K562 (cell line): ENCODE data around the gene GNAL. TPM values are rescaled to one million over a fixed set of nuclear protein-coding genes. Genes with fewer than 3 reads are reported as not detected.

Experiments
- ATAC-seq: fragments of 200-7000 bp; cut with Tn5 transposase; 3 replicates; pipeline ENCODE4 v1.9.1; 2020; ENCODE audit warnings: moderate library complexity
- BruUV-seq: library from RNA; stranded (reverse); fragments of 400-500 nt; replicated peaks from 2 replicates; lab custom pipeline; 2021; lab: Mats Ljungman, UMichigan
- CTCF ChIA-PET: fragments of 300-600 bp; formaldehyde crosslinking; extraction: SDS; loops from one replicate; lab custom pipeline; 2021; ENCODE audit warnings: low intra/inter-chr PET ratio; lab: Yijun Ruan, JAX
- POLR2A ChIA-PET: fragments of 300-600, 350-650 bp; sonication (Branson Sonifier 250); formaldehyde crosslinking; extraction: SDS; loops from one replicate; lab custom pipeline; 2021; ENCODE audit warnings: antibody characterized with exemption, inconsistent platforms; lab: Yijun Ruan, JAX
- DNase-seq, 4 experiments: peaks; one replicate each; pipeline versions ENCODE4 v3.0.0 to v3.0.0-alpha.2; 2011 to 2018; ENCODE audit warnings: low spot score in 3 of 4, mixed read lengths in 3 of 4; ENCODE audit errors: extremely low read depth in 1 of 4
- FAIRE-seq: peaks from 2 replicates; lab custom pipeline; 2011; peaks lifted over from hg19 to GRCh38; lab: Jason Lieb, UNC
- H2AFZ ChIP-seq: 2 replicates; pipeline ENCODE4 v1.6.0; 2011; ENCODE audit warnings: low read depth, low read length, control low read depth, inconsistent platforms
- H3K27ac ChIP-seq: fragments of 200-600 bp; 3 replicates; pipeline ENCODE4 v1.8.0; 2011; ENCODE audit warnings: low read depth, mild to moderate bottlenecking, control low read depth, inconsistent platforms, low read length, moderate library complexity, mixed read lengths; ENCODE audit errors: extremely low read depth
- H3K27me3 ChIP-seq, 2 experiments: fragments of 300-600 bp in 1 of 2; 2 replicates in 1 of 2; 3 replicates in 1 of 2; pipeline versions ENCODE4 v1.6.0 to v1.8.0; 2011; ENCODE audit warnings: inconsistent platforms in 2 of 2, low read length in 2 of 2, mild to moderate bottlenecking in 1 of 2, mixed read lengths in 1 of 2, moderate library complexity in 1 of 2; ENCODE audit not compliant: control insufficient read depth in 2 of 2, insufficient read depth in 2 of 2
- H3K36me3 ChIP-seq: fragments of 300-600 bp; 3 replicates; pipeline ENCODE4 v1.8.0; 2011; ENCODE audit warnings: mild to moderate bottlenecking, low read length, inconsistent platforms; ENCODE audit not compliant: control insufficient read depth, insufficient read depth
- H3K4me1 ChIP-seq, 2 experiments: fragments of 200-600 bp in 1 of 2; replicated peaks in 1 of 2; 2 replicates in 1 of 2; 3 replicates in 1 of 2; pipeline versions ENCODE4 v1.5.1 to v1.8.0; 2011; ENCODE audit warnings: inconsistent platforms in 2 of 2, low read length in 2 of 2, mild to moderate bottlenecking in 1 of 2, mixed read lengths in 1 of 2, moderate library complexity in 1 of 2; ENCODE audit not compliant: control insufficient read depth in 2 of 2, insufficient read depth in 2 of 2
- H3K4me2 ChIP-seq: 2 replicates; pipeline ENCODE4 v1.6.1; 2011; ENCODE audit warnings: low read length, control low read depth, inconsistent platforms, mixed read lengths; ENCODE audit not compliant: insufficient read depth
- H3K4me3 ChIP-seq: fragments of 200-600 bp; sonication (generic), shearing (Covaris generic); 2 replicates; pipeline ENCODE4 v1.5.1; 2016; ENCODE audit warnings: control low read depth, inconsistent platforms
- H3K79me2 ChIP-seq: fragments of 200-600 bp; 3 replicates; pipeline ENCODE4 v1.8.0; 2011; ENCODE audit warnings: low read length, inconsistent platforms; ENCODE audit not compliant: control insufficient read depth, insufficient read depth
- H3K9ac ChIP-seq, 2 experiments: 2 replicates each; pipeline versions ENCODE4 v1.6.0 to v1.6.1; 2011; ENCODE audit warnings: low read depth in 2 of 2, low read length in 2 of 2, control low read depth in 1 of 2, inconsistent platforms in 1 of 2, mild to moderate bottlenecking in 1 of 2, mixed read lengths in 1 of 2; ENCODE audit not compliant: insufficient read depth in 1 of 2
- H3K9me1 ChIP-seq: one replicate; pipeline ENCODE4 v1.6.0; 2011; ENCODE audit warnings: inconsistent platforms, mild to moderate bottlenecking, low read length, moderate library complexity; ENCODE audit not compliant: control insufficient read depth, insufficient read depth
- H3K9me3 ChIP-seq: replicated peaks from 2 replicates; pipeline ENCODE4 v1.5.1; 2011; ENCODE audit warnings: low read depth, low read length, inconsistent platforms; ENCODE audit not compliant: control insufficient read depth, insufficient read depth
- H4K20me1 ChIP-seq: replicated peaks from 2 replicates; pipeline ENCODE4 v1.6.1; 2011; ENCODE audit warnings: low read length, inconsistent platforms, mixed read lengths; ENCODE audit not compliant: control insufficient read depth, insufficient read depth
- MYNN ChIP-seq, 2 experiments: sonication (generic); formaldehyde crosslinking in 1 of 2; IDR thresholded peaks; 2 replicates each; pipeline versions ENCODE4 v1.5.0 to v1.6.1; 2016 to 2020; ENCODE audit warnings: antibody characterized with exemption in 1 of 2, missing genetic modification reagents in 1 of 2
- PTBP1 ChIP-seq: fragments of 200-400 bp; formaldehyde crosslinking; IDR thresholded peaks from 2 replicates; pipeline ENCODE4 v1.6.1; 2017; ENCODE audit warnings: low read depth, low read length
- RNF219 ChIP-seq: fragments of 250-450 bp; sonication (Bioruptor Pico); IDR thresholded peaks from 2 replicates; pipeline ENCODE4 v1.5.0; 2022; ENCODE audit warnings: mild to moderate bottlenecking
- WGBS: fragments of 100-300 bp; shearing (Covaris generic); methylation state at CpG from one replicate; pipeline ENCODE4 v1.1.6; 2016; ENCODE audit warnings: low coverage, mixed read lengths; ENCODE audit not compliant: insufficient coverage; ENCODE audit errors: missing lambda C conversion rate; 5-methylcytosine and 5-hydroxymethylcytosine counted together
- in situ Hi-C: fragments of 300-500 bp; cut with MboI; formaldehyde crosslinking; loops from 4 replicates; pipeline ENCODE4 v1.15.0; 2018; ENCODE audit warnings: inconsistent platforms, mixed read lengths
- intact Hi-C: fragments of 100-400 bp; cut with micrococcal nuclease; formaldehyde crosslinking; loops from 2 replicates; pipeline ENCODE4 v1.14.2; 2022
- polyA plus RNA-seq, 8 experiments: library from polyadenylated mRNA; depleted of rRNA in 4 of 8; stranded (reverse) in 5 of 8; unstranded in 3 of 8; fragments of >200 nt; fragmentation: Nextera tagmentation in 2 of 8; fragmentation: Illumina TruSeq in 1 of 8; extraction: Ambion mirVana in 2 of 8; extraction: Trizol in 1 of 8; gene quantifications; 2 replicates each; pipeline versions ENCODE4 v1.2.1 to v1.2.3, GENCODE V29; 2011 to 2014; ENCODE audit warnings: inconsistent platforms in 1 of 8, missing spikeins in 1 of 8
- total RNA-seq, 7 experiments: library from RNA; depleted of rRNA in 6 of 7; stranded (reverse); fragments of >200 nt in 6 of 7; fragmentation: Illumina TruSeq in 2 of 7; extraction: Trizol in 2 of 7; gene quantifications; 2 replicates each; pipeline versions ENCODE4 v1.2.1 to v1.2.3, GENCODE V29; 2011 to 2021; ENCODE audit warnings: low replicate concordance in 1 of 7

Gene GNAL
- total and polyA plus RNA-seq, 9 of the 15 experiments (the other 6 are each of a cell fraction or from before 2014, with no cell fraction given), result under 0.01 to 0.10 (median 0.01) TPM; not detected in 5

- Histone ChIP-seq H4K20me1 (no peaks in the 10 kb centered on the region), H2AFZ (no peak overlapping the region), H3K4me2 (no peak overlapping the region)
- POLR2A ChIA-PET, result no interaction called here
- TF ChIP-seq RNF219, result no peak
- TF ChIP-seq, all 486 proteins: peak for 0
- no peak overlapping the region for H3K4me3 ChIP-seq
- peaks cover 16 to 44% of the 10 kb centered on the region in 2 experiments; a peak in 4 of 5 replicates for H3K27me3 ChIP-seq
- no peak for DNase-seq
- H3K9ac ChIP-seq, result no peak overlapping the region
- no peaks in the 10 kb centered on the region for H3K9me1 ChIP-seq
- intact Hi-C loops (no loop called here), in situ Hi-C loops (no loop called here)
- no TSS peak for BruUV-seq
- H3K36me3 ChIP-seq, result no peaks in the 10 kb centered on the region
- no peak for FAIRE-seq
- CTCF ChIA-PET, result interaction anchor here (0.7 kb wide), 1 partner anchor 46 kb away, joined by 3 read pairs; no protein-coding TSS in a partner anchor
- no peak for ATAC-seq
- H3K4me1 ChIP-seq, result no peaks in the 10 kb centered on the region
- H3K27ac ChIP-seq, result no peak overlapping the region
- H3K79me2 ChIP-seq, result no peaks in the 10 kb centered on the region
- H3K9me3 ChIP-seq, result no peaks in the 10 kb centered on the region
- WGBS, result under 1% methylated on average over 6 of the region's 7 CpGs
Measured at GRCh38 chr18:11696451-11696850, 7.4 kb downstream of the GNAL start.

- H2AFZ ChIP-seq, result no peak overlapping the region
- ATAC-seq, result no peak
- H3K27ac ChIP-seq, result no peak overlapping the region
- DNase-seq, result no peak
- H3K9ac ChIP-seq, result no peak overlapping the region
- no peaks in the 10 kb centered on the region for H4K20me1 ChIP-seq
- H3K79me2 ChIP-seq, result no peaks in the 10 kb centered on the region
- H3K27me3 ChIP-seq, result peaks cover 18 to 57% of the 10 kb centered on the region in 2 experiments
- no TSS peak for BruUV-seq
- no peaks in the 10 kb centered on the region for H3K36me3 ChIP-seq
- intact Hi-C loops (no loop called here), in situ Hi-C loops (no loop called here)
- TF ChIP-seq MYNN (IDR thresholded peaks at IDR 0.05) (no peak), MYNN (CRISPR knock-in tag; IDR thresholded peaks at IDR 0.05) (no peak), PTBP1 (no peak)
- POLR2A ChIA-PET, result interaction anchor here (0.7 kb wide), 1 partner anchor 356 kb away, joined by 3 read pairs; no protein-coding TSS in a partner anchor
- under 1% methylated on average over 6 of the region's 6 CpGs for WGBS
- H3K4me2 ChIP-seq, result no peak overlapping the region
- no peaks in the 10 kb centered on the region for H3K9me1 ChIP-seq
- H3K4me3 ChIP-seq, result no peak overlapping the region
- no peaks in the 10 kb centered on the region for H3K4me1 ChIP-seq
- no peak for FAIRE-seq
- H3K9me3 ChIP-seq, result no peaks in the 10 kb centered on the region
- CTCF ChIA-PET, result no interaction called here
Measured at GRCh38 chr18:11700876-11701275, 11.8 kb downstream of the GNAL start.
